Lower lobe of right lung (tissue), 2 donors: ENCODE measurements around the gene PTPN4. TPM values are rescaled to one million over a fixed set of nuclear protein-coding genes. Genes with fewer than 3 reads are reported as not detected.

ENCODE experiments used
- ATAC-seq, 2 donors: fragments of 200-7000 bp; cut with Tn5 transposase; one replicate each; pipeline ENCODE4 v1.9.1; 2020 to 2022; ENCODE audit warnings: mild to moderate bottlenecking in 2 of 2, moderate library complexity in 2 of 2
- DNase-seq: peaks from one replicate; pipeline ENCODE4 v3.0.0-alpha.2; 2020
- H3K27ac ChIP-seq: fragments of 200-600 bp; one replicate; pipeline ENCODE4 v1.8.0; 2022
- H3K27me3 ChIP-seq: fragments of 200-600 bp; one replicate; pipeline ENCODE4 v1.8.0; 2022; ENCODE audit warnings: low read depth
- H3K36me3 ChIP-seq: fragments of 200-600 bp; one replicate; pipeline ENCODE4 v1.8.0; 2022; ENCODE audit warnings: mild to moderate bottlenecking
- H3K4me1 ChIP-seq: fragments of 200-600 bp; one replicate; pipeline ENCODE4 v1.8.0; 2022
- H3K4me3 ChIP-seq: fragments of 200-600 bp; one replicate; pipeline ENCODE4 v1.8.0; 2022; ENCODE audit warnings: mild to moderate bottlenecking
- H3K9me3 ChIP-seq: fragments of 200-600 bp; one replicate; pipeline ENCODE4 v1.8.0; 2022
- CTCF ChIP-seq: fragments of 200-600 bp; IDR thresholded peaks from one replicate; pipeline ENCODE4 v1.8.0; 2022; ENCODE audit warnings: antibody characterized with exemption, mild to moderate bottlenecking
- intact Hi-C: fragments of 100-400 bp; cut with DNase I; formaldehyde crosslinking; loops from one replicate; pipeline ENCODE4 v1.11.0; 2022
- total RNA-seq: library from RNA; stranded (reverse); fragmentation: NEBNext Ultra II Directional; extraction: Animal tissue kit (Norgen Biotek cat#: 25700); gene quantifications from one replicate; pipeline ENCODE4 v1.2.1, GENCODE V29; 2021
- donor health status: DM: no; HTN: yes; CAD: no; lungs with severe emphysema.

Gene PTPN4
- total RNA-seq, 1 donor from 2014 or later = 44.5 TPM

GRCh38 chr2:119922699-119923098 lies 163.0 kb downstream of the PTPN4 start:
- no peaks in the 10 kb centered on the region for H3K36me3 ChIP-seq
- DNase-seq (no peak), ATAC-seq (no peak)
- H3K27ac ChIP-seq = no peak overlapping the region
- intact Hi-C loops = no loop called here
- no peaks in the 10 kb centered on the region for H3K9me3 ChIP-seq
- H3K27me3 ChIP-seq = no peaks in the 10 kb centered on the region
- TF ChIP-seq CTCF = no peak
- no peak overlapping the region for H3K4me3 ChIP-seq
- no peaks in the 10 kb centered on the region for H3K4me1 ChIP-seq

GRCh38 chr2:119929537-119929936 lies 169.8 kb downstream of the PTPN4 start:
- H3K4me3 ChIP-seq = peak overlapping the region; percentile 17
- H3K9me3 ChIP-seq = no peaks in the 10 kb centered on the region
- intact Hi-C loops = no loop called here
- no peaks in the 10 kb centered on the region for H3K27me3 ChIP-seq
- H3K36me3 ChIP-seq = peaks cover 12% of the 10 kb centered on the region
- TF ChIP-seq CTCF = no peak
- H3K4me1 ChIP-seq = no peaks in the 10 kb centered on the region
- DNase-seq = no peak
- ATAC-seq = peak; percentile 30 to 70
- no peak overlapping the region for H3K27ac ChIP-seq

- no peaks in the 10 kb centered on the region for H3K27me3 ChIP-seq
- ATAC-seq (no peak), DNase-seq (no peak)
- no peak overlapping the region for H3K27ac ChIP-seq
- H3K9me3 ChIP-seq = no peaks in the 10 kb centered on the region
- H3K36me3 ChIP-seq = peaks cover 23% of the 10 kb centered on the region
- no peak overlapping the region for H3K4me3 ChIP-seq
- H3K4me1 ChIP-seq = no peaks in the 10 kb centered on the region
- intact Hi-C loops = no loop called here
- no peak for TF ChIP-seq CTCF
Measured at GRCh38 chr2:119932809-119933208, 173.1 kb downstream of the PTPN4 start.

- Histone ChIP-seq H3K27ac (no peak overlapping the region), H3K36me3 (peaks cover 24% of the 10 kb centered on the region), H3K4me1 (no peaks in the 10 kb centered on the region), H3K9me3 (no peaks in the 10 kb centered on the region), H3K4me3 (no peak overlapping the region), H3K27me3 (no peaks in the 10 kb centered on the region)
- intact Hi-C loops = no loop called here
- TF ChIP-seq CTCF = no peak
- ATAC-seq = no peak
- no peak for DNase-seq
Measured at GRCh38 chr2:119934319-119934718, 174.6 kb downstream of the PTPN4 start.

GRCh38 chr2:119937680-119938079 lies 178.0 kb downstream of the PTPN4 start:
- Histone ChIP-seq H3K4me3 (no peak overlapping the region), H3K9me3 (no peaks in the 10 kb centered on the region), H3K4me1 (no peaks in the 10 kb centered on the region), H3K27ac (no peak overlapping the region), H3K36me3 (peaks cover 23% of the 10 kb centered on the region), H3K27me3 (no peaks in the 10 kb centered on the region)
- no peak for ATAC-seq
- no peak for TF ChIP-seq CTCF
- DNase-seq = no peak
- intact Hi-C loops = no loop called here

- Histone ChIP-seq H3K4me1 (no peaks in the 10 kb centered on the region), H3K4me3 (no peak overlapping the region), H3K9me3 (no peaks in the 10 kb centered on the region), H3K36me3 (peaks cover 16% of the 10 kb centered on the region), H3K27me3 (no peaks in the 10 kb centered on the region), H3K27ac (no peak overlapping the region)
- ATAC-seq (no peak), DNase-seq (no peak)
- no peak for TF ChIP-seq CTCF
- intact Hi-C loops = no loop called here
Measured at GRCh38 chr2:119939915-119940314, 180.2 kb downstream of the PTPN4 start.
